Activated CD8-positive, alpha-beta memory T cell treated with anti-CD3 and anti-CD28 coated beads, Interleukin-2, amount 10 ng/mL, durations not matched to agents 7 days and 5 days (primary cell): ENCODE measurements around the gene UBE2Q1. TPM values are rescaled to one million over a fixed set of nuclear protein-coding genes. Genes with fewer than 3 reads are reported as not detected.

Source experiments
- ATAC-seq: fragments of 150-1000 bp; cut with Tn5 transposase; one replicate; pipeline ENCODE4 v1.10.0; 2021; ENCODE audit warnings: moderate library complexity
- CTCF ChIA-PET: fragments of 350-600 bp; sonication (Branson Sonifier 250); formaldehyde crosslinking; loops from one replicate; lab custom pipeline; 2021; ENCODE audit warnings: antibody characterized with exemption; lab: Charles Lee
- DNase-seq: peaks from one replicate; pipeline ENCODE4 v3.0.0-alpha.2; 2020
- H3K27ac Mint-ChIP-seq: one replicate; pipeline ENCODE4 v1.8.0; 2021; ENCODE audit warnings: mild to moderate bottlenecking, mixed read lengths
- H3K27me3 Mint-ChIP-seq: one replicate; pipeline ENCODE4 v1.8.0; 2021; ENCODE audit warnings: mixed read lengths
- H3K36me3 Mint-ChIP-seq: one replicate; pipeline ENCODE4 v1.8.0; 2021; ENCODE audit warnings: mild to moderate bottlenecking, mixed read lengths
- H3K4me1 Mint-ChIP-seq: one replicate; pipeline ENCODE4 v1.8.0; 2021; ENCODE audit warnings: mixed read lengths
- H3K4me3 Mint-ChIP-seq: one replicate; pipeline ENCODE4 v1.8.0; 2021; ENCODE audit warnings: mild to moderate bottlenecking, moderate library complexity, mixed read lengths
- H3K9me3 Mint-ChIP-seq: one replicate; pipeline ENCODE4 v1.8.0; 2022; ENCODE audit warnings: low read depth, mixed read lengths
- total RNA-seq, 2 experiments: library from RNA; stranded (reverse); gene quantifications; one replicate each; pipeline ENCODE4 v1.2.3, GENCODE V29; 2021

The UBE2Q1 gene
- total RNA-seq, 2 experiments from 2014 or later, result 103 to 110 TPM

DNA sequence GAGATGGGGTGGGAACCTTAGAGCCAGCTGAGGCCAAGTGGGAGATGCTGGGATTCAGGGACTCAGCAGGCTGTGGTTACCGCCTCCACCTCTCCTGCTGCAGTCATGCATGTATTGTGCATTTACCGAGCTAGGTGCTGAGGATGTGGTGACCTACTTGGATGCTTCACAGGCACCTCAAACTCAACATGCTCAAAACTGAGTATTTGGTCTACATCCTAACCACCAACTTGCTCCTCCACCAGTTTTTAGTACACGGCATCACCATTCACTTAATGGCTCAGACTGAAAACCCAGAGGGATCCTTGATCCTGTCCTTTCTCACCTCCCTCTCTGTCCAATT, 14.7 kb upstream of the UBE2Q1 start:
- ATAC-seq, result no peak
- CTCF ChIA-PET, result interaction anchor here (1.4 to 2.4 kb wide), 2 partner anchors 13 to 319 kb away, joined by 3 to 8 read pairs; no protein-coding TSS in a partner anchor
- Mint-ChIP-seq H3K36me3 (peaks cover 2% of the 10 kb centered on the region), H3K27me3 (peaks cover 10% of the 10 kb centered on the region), H3K4me1 (peaks cover 3% of the 10 kb centered on the region), H3K27ac (no peak overlapping the region), H3K4me3 (no peak overlapping the region), H3K9me3 (no peaks in the 10 kb centered on the region)
- DNase-seq, result no peak

GRCh38 chr1:154572468-154573167, 14.2 kb upstream of the UBE2Q1 start:
- no peak overlapping the region for H3K27ac Mint-ChIP-seq
- DNase-seq (no peak), ATAC-seq (no peak)
- H3K4me3 Mint-ChIP-seq, result no peak overlapping the region
- H3K27me3 Mint-ChIP-seq, result peaks cover 14% of the 10 kb centered on the region
- CTCF ChIA-PET, result interaction anchor here (1.4 to 2.4 kb wide), 2 partner anchors 13 to 320 kb away, joined by 3 to 8 read pairs; no protein-coding TSS in a partner anchor
- no peaks in the 10 kb centered on the region for H3K36me3 Mint-ChIP-seq
- H3K4me1 Mint-ChIP-seq, result peaks cover 6% of the 10 kb centered on the region
- no peaks in the 10 kb centered on the region for H3K9me3 Mint-ChIP-seq

- DNase-seq (no peak), ATAC-seq (no peak)
- no peak overlapping the region for H3K4me3 Mint-ChIP-seq
- H3K27me3 Mint-ChIP-seq, result peaks cover 20% of the 10 kb centered on the region
- H3K4me1 Mint-ChIP-seq, result peaks cover 8% of the 10 kb centered on the region
- no peaks in the 10 kb centered on the region for H3K9me3 Mint-ChIP-seq
- H3K27ac Mint-ChIP-seq, result no peak overlapping the region
- CTCF ChIA-PET, result no interaction called here
- H3K36me3 Mint-ChIP-seq, result no peaks in the 10 kb centered on the region
Measured at GRCh38 chr1:154571964-154572288, 13.5 kb upstream of the UBE2Q1 start.

DNA sequence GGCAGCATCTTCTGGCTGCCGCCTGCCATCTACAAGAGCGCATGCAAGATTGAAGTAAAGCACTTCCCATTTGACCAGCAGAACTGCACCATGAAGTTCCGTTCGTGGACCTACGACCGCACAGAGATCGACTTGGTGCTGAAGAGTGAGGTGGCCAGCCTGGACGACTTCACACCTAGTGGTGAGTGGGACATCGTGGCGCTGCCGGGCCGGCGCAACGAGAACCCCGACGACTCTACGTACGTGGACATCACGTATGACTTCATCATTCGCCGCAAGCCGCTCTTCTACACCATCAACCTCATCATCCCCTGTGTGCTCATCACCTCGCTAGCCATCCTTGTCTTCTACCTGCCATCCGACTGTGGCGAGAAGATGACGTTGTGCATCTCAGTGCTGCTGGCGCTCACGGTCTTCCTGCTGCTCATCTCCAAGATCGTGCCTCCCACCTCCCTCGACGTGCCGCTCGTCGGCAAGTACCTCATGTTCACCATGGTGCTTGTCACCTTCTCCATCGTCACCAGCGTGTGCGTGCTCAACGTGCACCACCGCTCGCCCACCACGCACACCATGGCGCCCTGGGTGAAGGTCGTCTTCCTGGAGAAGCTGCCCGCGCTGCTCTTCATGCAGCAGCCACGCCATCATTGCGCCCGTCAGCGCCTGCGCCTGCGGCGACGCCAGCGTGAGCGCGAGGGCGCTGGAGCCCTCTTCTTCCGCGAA, 12.9 kb upstream of the UBE2Q1 start:
- no peak overlapping the region for H3K4me3 Mint-ChIP-seq
- H3K36me3 Mint-ChIP-seq, result no peaks in the 10 kb centered on the region
- no peak overlapping the region for H3K27ac Mint-ChIP-seq
- peaks cover 8% of the 10 kb centered on the region for H3K4me1 Mint-ChIP-seq
- ATAC-seq (no peak), DNase-seq (no peak)
- peaks cover 25% of the 10 kb centered on the region for H3K27me3 Mint-ChIP-seq
- CTCF ChIA-PET, result no interaction called here
- no peaks in the 10 kb centered on the region for H3K9me3 Mint-ChIP-seq

- ATAC-seq (peak; percentile 7), DNase-seq (no peak)
- Mint-ChIP-seq H3K36me3 (no peaks in the 10 kb centered on the region), H3K27ac (no peak overlapping the region), H3K9me3 (no peaks in the 10 kb centered on the region), H3K4me1 (peaks cover 7% of the 10 kb centered on the region), H3K27me3 (peaks cover 39% of the 10 kb centered on the region), H3K4me3 (no peak overlapping the region)
- CTCF ChIA-PET, result interaction anchor here (0.7 to 3.0 kb wide), 3 partner anchors 9 to 88 kb away, joined by 3 to 13 read pairs (median 3); no protein-coding TSS in a partner anchor
Measured at GRCh38 chr1:154568157-154568815, 9.8 kb upstream of the UBE2Q1 start.

DNA sequence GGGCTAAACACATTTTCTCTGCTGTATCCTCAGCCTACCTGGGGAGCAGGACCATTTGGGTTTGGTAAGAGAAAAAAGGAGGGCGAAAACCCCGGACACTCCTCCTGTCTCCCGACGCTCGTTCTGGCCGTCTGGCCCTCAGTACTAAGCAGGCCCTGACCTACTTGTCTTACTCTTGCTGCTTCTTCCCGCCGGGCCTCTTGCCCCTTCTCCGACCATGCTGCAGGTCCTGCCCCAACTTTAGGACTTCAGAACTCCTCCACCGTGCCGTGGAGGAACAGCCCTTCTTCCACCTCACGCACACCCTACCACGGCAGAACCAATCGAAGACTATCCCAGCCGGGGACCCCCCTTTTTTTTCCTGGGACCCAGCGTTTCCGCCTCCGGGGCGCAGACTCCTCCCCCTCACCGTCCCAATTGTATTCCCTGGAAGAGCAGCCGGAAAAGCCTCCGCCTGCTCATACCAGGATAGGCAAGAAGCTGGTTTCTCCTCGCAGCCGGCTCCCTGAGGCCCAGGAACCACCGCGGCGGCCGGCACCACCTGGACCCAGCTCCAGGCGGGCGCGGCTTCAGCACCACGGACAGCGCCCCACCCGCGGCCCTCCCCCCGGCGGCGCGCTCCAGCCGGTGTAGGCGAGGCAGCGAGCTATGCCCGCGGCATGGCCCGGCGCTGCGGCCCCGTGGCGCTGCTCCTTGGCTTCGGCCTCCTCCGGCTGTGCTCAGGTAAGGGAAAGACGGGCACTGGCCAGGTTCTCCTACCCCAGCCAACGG, 9.1 kb upstream of the UBE2Q1 start, which contains the start of gene CHRNB2:
Gene CHRNB2, plus strand, starts transcription at position 393 of the 771 bp plus-strand sequence. Its CDS starts 267 bp downstream, at position 660.
- H3K4me3 Mint-ChIP-seq, result peak within 1 kb of the TSS; percentile 17
- H3K27me3 Mint-ChIP-seq, result peaks cover 39% of the 10 kb centered on the region
- H3K4me1 Mint-ChIP-seq, result peaks cover 5% of the 10 kb centered on the region
- peak; percentile 73 for DNase-seq
- ATAC-seq, result peak; percentile 99
- H3K36me3 Mint-ChIP-seq, result no peaks in the 10 kb centered on the region
- CTCF ChIA-PET, result interaction anchor here (0.6 to 3.0 kb wide), 2 partner anchors 8 to 87 kb away, joined by 5 to 13 read pairs; no protein-coding TSS in a partner anchor
- H3K27ac Mint-ChIP-seq, result no peak within 1 kb of the TSS
- no peaks in the 10 kb centered on the region for H3K9me3 Mint-ChIP-seq

- no peak for DNase-seq
- Mint-ChIP-seq H3K27me3 (peaks cover 39% of the 10 kb centered on the region), H3K27ac (no peak overlapping the region), H3K9me3 (no peaks in the 10 kb centered on the region), H3K4me3 (no peak overlapping the region), H3K4me1 (peaks cover 5% of the 10 kb centered on the region), H3K36me3 (no peaks in the 10 kb centered on the region)
- CTCF ChIA-PET, result interaction anchor here (1.2 kb wide), 1 partner anchor 226 kb away, joined by 3 read pairs; no protein-coding TSS in a partner anchor
- ATAC-seq, result no peak
Measured at GRCh38 chr1:154565876-154566275, 7.4 kb upstream of the UBE2Q1 start.

DNA sequence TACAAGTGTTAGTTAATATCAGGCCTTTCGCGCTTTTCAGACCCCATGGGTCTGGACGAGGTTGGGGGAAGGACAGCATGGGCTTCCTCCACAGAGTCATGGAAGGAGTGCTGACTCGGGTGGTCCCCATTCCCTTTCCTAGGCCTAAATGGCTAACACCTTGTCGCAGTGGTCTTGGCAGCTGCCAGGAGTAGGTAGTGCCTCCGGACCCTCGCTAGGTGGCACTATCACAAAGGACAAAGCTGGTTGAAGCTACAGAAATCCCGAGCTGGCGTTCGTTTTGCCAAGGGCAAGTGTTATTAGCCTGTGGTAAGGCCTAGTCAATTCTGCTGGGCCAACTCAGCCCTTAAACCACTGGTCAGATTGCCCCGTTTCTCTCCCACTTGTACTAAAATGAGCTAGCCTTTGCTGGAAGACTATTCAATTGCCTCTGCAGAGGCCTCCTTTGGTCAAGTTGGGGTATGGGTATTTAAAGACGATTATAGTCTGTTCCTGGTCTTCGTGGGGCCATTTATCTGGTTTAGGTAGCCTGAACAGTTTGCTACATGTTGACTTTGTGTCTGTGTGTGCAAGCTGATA, 1.1 kb upstream of the UBE2Q1 start:
- CTCF ChIA-PET, result interaction anchor here (0.6 to 2.3 kb wide), 63 partner anchors 8 to 634 kb away, joined by 3 to 21 read pairs (median 4); partner anchors contain the start of genes ADAR, CHRNB2, EFNA3 and FLAD1
- peak; percentile 43 for ATAC-seq
- Mint-ChIP-seq H3K27me3 (no peaks in the 10 kb centered on the region), H3K36me3 (peaks cover 17% of the 10 kb centered on the region), H3K9me3 (no peaks in the 10 kb centered on the region), H3K27ac (peak overlapping the region; percentile 88), H3K4me3 (peak overlapping the region; percentile 83), H3K4me1 (peaks cover 27% of the 10 kb centered on the region)
- peak; percentile 90 for DNase-seq

DNA sequence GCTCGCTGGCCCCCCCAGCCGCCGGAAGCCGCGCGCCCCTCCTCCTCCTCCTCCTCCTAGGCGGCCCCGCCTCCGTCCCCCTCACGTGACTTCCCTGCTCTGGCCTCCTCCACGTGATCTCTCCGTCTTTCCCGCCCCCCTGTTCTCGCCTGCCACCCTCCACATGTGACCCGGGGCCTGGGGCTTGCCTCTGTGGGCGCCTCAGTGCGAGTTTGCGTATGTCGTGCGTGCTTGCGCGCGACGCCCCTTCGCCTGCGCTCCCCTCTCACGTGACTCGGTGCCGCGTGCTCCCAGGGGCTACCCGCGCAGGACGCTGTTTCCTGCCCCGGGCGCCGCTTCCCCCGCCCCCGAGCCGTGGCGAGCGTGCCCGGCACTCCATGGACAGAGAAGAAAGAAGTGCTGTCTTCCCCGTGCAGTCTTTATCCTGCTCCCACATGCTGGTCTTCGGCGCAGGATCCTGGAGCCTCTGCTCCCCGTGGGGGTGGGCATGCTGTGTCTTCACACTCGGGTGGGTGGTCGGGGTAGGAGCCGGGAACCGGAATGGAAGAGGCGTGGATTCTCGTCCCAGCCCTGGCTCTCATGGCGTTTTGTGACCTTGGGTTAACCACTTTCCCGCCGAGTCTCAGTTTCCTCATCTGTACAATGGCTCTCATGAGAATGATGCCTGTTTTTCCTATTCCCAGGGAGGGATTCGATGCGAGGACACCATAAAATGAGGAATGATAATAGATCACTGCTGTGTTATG, 431 bp upstream of the UBE2Q1 start:
- peaks cover 27% of the 10 kb centered on the region for H3K4me1 Mint-ChIP-seq
- ATAC-seq (peak; percentile 91), DNase-seq (peak; percentile 100)
- peak overlapping the region; percentile 83 for H3K4me3 Mint-ChIP-seq
- H3K36me3 Mint-ChIP-seq, result peaks cover 22% of the 10 kb centered on the region
- H3K9me3 Mint-ChIP-seq, result no peaks in the 10 kb centered on the region
- CTCF ChIA-PET, result interaction anchor here (0.6 to 4.2 kb wide), 50 partner anchors 9 to 614 kb away, joined by 3 to 21 read pairs (median 4); partner anchors contain the start of genes ADAR, CHRNB2, EFNA3 and FLAD1
- no peaks in the 10 kb centered on the region for H3K27me3 Mint-ChIP-seq
- peak overlapping the region; percentile 88 for H3K27ac Mint-ChIP-seq

GRCh38 chr1:154557248-154557938, 1.1 kb downstream of the UBE2Q1 start:
- no peaks in the 10 kb centered on the region for H3K9me3 Mint-ChIP-seq
- peaks cover 36% of the 10 kb centered on the region for H3K36me3 Mint-ChIP-seq
- CTCF ChIA-PET, result interaction anchor here (0.7 to 4.2 kb wide), 5 partner anchors 11 to 528 kb away, joined by 3 to 19 read pairs (median 5); no protein-coding TSS in a partner anchor
- DNase-seq (no peak), ATAC-seq (no peak)
- peak overlapping the region; percentile 86 for H3K4me3 Mint-ChIP-seq
- peak overlapping the region; percentile 84 for H3K27ac Mint-ChIP-seq
- H3K4me1 Mint-ChIP-seq, result peaks cover 27% of the 10 kb centered on the region
- H3K27me3 Mint-ChIP-seq, result no peaks in the 10 kb centered on the region

- H3K27me3 Mint-ChIP-seq, result no peaks in the 10 kb centered on the region
- peak overlapping the region; percentile 86 for H3K4me3 Mint-ChIP-seq
- H3K9me3 Mint-ChIP-seq, result no peaks in the 10 kb centered on the region
- ATAC-seq, result no peak
- peaks cover 42% of the 10 kb centered on the region for H3K36me3 Mint-ChIP-seq
- DNase-seq, result no peak
- CTCF ChIA-PET, result interaction anchor here (0.9 to 4.2 kb wide), 5 partner anchors 10 to 535 kb away, joined by 3 to 19 read pairs (median 5); no protein-coding TSS in a partner anchor
- H3K27ac Mint-ChIP-seq, result peak overlapping the region; percentile 51
- H3K4me1 Mint-ChIP-seq, result peaks cover 27% of the 10 kb centered on the region
Measured at GRCh38 chr1:154556422-154556821, 2.0 kb downstream of the UBE2Q1 start.
